Left cardiac atrium (tissue), 4 donors: Measurements from ENCODE around the gene TMEM187. TPM values are rescaled to one million over a fixed set of nuclear protein-coding genes. Genes with fewer than 3 reads are reported as not detected.
A peak's percentile ranks its signal among the peaks of the same experiment; 100 is the strongest.

Source experiments
- ATAC-seq, 2 donors: fragments of 200-7000 bp; cut with Tn5 transposase; one replicate each; pipeline ENCODE4 v1.9.1; 2020; ENCODE audit warnings: mild to moderate bottlenecking in 2 of 2, moderate library complexity in 2 of 2
- DNase-seq: peaks from one replicate; pipeline ENCODE4 v3.0.0-alpha.2; 2020
- intact Hi-C, 2 donors: fragments of 100-400 bp; cut with DNase I; formaldehyde crosslinking; loops; one replicate each; pipeline versions ENCODE4 v1.14.1 to v1.15.1; 2022 to 2023
- total RNA-seq, 2 donors: library from RNA; stranded (reverse); fragmentation: NEBNext Ultra II Directional; extraction: Animal tissue kit (Norgen Biotek cat#: 25700); gene quantifications; one replicate each; pipeline ENCODE4 v1.2.1, GENCODE V29; 2021
- donor health status: DM: no; HTN: yes; CAD: no.
- donor health status: DM: no; HTN: yes; CAD: no; lungs with severe emphysema.
- donor health status: DM: yes; HTN: yes; CAD: no.
- donor health status: Dilated cardiomyopathy.

The TMEM187 gene
- total RNA-seq, 2 donors from 2014 or later, result 7.7 to 9.2 TPM

DNA sequence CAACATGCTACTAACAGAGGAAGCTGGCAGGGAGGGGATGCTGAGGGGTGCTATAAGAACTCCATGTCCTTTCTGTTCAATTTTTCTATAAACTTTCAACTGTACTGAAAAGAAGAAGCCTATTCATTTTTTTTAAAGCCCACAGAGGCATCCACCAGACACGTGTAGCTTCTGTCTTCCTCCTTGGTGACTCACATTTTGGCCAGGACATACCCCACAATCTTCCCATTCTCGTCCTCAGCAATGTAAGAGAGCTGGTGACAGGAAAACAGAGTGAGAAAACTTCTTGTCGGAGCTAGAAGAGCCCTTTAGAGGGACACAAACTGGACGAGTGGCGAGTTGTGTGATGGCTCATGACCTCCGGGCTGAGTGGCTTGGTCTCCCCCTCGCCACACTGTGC lies 38.8 kb upstream of the TMEM187 start:
- DNase-seq (no peak), ATAC-seq (no peak)
- intact Hi-C loops, result no loop called here

DNA sequence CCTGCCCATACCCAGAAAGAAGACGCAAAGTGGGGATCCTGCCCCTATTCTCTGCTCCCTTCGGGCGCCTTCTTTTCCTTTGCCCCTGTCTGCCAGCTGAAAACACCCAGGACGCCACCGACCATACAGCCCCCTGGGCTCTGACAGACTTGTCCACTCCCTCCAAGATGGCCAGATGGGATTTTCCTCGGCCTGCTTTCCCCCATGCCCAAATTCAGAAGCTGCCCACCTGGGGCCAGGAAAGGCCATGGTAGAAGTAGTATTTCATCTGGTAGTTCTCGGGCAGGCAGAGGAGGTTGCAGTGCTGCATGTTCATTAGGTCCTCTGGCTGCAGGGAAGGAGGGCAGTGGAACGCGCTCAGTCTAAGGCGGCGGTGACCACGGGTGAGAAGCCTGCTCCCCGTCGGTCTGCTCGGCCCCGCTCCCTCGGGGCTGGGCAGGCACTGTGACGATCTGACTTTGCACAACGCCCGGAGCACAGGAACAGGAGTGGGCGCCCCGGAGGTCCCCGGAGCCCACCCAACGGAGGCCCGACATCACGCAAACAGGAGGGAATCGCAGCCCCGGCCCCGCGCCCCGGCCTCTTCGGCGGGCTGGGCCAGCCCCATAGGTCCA lies 38.3 kb upstream of the TMEM187 start:
- peak; percentile 10 to 34 for ATAC-seq
- DNase-seq, result no peak
- intact Hi-C loops, result no loop called here

DNA sequence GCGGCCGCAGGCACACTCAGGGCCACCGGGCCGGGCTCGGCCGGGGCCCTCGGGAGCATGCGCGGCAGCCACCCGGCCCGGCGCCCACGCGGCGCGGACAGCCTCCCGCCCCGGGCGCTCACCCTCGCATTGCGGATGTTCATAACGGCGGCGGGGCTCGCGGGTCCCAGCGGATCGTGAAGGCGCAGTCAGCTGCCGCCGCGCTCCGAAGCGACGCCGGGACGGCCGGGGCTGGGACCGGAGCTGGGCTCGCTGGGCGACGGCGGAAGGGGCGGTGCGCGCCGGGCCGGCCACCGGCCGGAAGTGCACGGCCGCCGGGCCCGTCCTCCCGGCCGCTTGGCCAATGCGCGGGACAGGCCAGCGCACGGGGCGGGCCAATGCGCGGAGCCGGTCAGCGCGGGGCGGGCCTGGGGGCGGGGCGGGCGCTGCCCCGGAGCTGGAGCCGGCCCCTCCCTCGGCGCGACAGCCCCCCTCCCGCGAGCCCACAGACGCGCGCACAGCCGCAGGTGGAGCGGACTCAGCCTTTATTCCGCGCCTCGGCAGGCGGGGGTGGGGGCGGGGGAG lies 37.7 kb upstream of the TMEM187 start, which contains the start of gene NAA10:
NAA10 (minus strand) TSS at position 276 of the 564 bp plus-strand sequence; CDS start at position 143, 133 bp downstream.
- intact Hi-C loops, result no loop called here
- ATAC-seq, result peak; percentile 97 to 99
- peak; percentile 81 for DNase-seq

DNA sequence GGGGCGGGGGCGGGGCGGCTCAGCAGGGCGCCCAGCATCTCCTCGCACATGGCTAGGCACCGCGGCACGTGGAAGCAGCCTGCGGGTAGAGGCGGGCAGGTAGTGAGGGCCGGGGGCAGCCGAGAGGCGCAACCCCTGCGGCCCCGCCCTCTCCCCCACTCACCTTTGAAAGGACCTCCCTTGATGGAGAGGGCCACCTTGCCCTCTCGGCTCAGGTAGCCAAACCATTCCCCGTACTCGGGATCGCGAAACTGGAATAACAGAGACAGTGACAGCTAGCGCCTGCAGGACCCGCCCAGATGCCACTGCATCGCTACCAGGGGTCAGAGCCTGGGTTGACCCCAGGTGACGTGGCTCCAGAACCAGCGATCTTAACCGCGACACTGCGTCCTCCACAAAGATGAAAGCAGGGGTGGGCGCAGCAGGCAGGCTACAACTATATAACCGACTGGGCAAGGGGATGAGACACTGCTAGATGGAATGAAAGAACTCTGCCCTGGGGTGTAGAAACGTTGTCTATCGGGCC lies 37.2 kb upstream of the TMEM187 start:
- no peak for DNase-seq
- no peak for ATAC-seq
- intact Hi-C loops, result no loop called here

DNA sequence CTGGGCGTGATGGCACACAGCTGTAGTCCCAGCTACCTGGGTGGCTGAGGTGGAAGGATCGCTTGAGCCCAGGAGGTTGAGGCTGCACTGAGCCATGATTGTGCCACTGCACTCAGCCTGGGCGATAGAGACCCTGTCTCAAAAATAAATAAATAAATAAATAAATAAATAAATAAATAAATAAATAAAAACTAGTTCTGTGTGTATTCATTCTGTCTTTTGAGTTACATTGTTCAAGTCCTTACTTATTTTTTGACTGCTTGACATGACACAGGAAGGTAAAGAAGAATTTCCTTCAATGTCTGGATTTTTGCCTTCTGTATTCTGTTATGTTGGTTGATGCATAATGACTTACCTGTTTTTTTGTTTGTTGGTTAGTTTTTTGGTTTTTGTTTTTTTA lies 35.5 kb upstream of the TMEM187 start:
- ATAC-seq (no peak), DNase-seq (no peak)
- intact Hi-C loops, result no loop called here

DNA sequence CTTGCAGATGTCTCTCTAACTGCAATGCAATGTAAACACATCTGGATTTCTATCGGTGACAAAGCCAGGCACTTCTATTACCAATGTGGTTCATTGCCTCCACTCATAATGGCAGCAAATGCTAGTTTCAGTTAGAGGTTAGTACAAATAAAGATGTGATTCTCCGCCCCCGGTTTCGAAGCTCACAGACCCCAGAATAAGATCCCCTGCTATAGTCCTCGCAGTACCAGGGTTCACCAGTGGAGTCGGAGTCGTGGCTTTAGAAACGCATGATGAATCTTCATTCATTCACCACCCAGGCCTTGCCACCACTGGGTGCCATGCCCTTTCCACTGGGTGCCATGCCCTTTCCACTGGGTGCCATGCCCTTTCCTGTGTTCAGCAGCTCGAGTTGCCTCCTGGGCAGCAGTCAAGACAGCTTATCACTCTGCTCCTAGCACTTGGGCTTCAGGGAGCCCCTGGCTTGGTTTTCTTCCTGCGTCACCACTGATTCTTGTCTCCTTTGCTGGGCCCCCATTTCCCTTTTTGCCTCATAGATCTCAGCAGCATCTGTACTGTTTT lies 34.2 kb upstream of the TMEM187 start:
- DNase-seq, result no peak
- intact Hi-C loops, result no loop called here
- no peak for ATAC-seq

DNA sequence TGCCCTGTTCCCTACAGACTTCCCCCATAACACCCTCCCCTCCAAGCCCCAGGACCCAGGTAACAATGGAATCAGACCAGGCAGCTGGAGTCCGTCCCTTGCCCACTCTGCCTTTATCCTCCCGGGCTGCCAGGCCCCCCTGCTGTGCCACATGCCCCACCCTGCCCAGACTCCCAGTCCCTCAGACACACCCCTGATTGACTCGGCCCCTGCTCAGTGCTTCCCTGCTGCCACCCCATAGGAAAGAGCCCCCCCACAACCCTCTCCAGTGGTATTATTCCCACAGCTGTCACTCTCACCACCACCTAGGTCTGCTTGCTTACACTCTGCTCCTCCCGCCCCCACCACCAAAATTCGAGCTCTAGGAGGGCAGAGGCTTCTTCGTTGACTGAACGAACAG lies 33.0 kb upstream of the TMEM187 start:
- DNase-seq, result no peak
- intact Hi-C loops, result no loop called here
- ATAC-seq, result no peak

DNA sequence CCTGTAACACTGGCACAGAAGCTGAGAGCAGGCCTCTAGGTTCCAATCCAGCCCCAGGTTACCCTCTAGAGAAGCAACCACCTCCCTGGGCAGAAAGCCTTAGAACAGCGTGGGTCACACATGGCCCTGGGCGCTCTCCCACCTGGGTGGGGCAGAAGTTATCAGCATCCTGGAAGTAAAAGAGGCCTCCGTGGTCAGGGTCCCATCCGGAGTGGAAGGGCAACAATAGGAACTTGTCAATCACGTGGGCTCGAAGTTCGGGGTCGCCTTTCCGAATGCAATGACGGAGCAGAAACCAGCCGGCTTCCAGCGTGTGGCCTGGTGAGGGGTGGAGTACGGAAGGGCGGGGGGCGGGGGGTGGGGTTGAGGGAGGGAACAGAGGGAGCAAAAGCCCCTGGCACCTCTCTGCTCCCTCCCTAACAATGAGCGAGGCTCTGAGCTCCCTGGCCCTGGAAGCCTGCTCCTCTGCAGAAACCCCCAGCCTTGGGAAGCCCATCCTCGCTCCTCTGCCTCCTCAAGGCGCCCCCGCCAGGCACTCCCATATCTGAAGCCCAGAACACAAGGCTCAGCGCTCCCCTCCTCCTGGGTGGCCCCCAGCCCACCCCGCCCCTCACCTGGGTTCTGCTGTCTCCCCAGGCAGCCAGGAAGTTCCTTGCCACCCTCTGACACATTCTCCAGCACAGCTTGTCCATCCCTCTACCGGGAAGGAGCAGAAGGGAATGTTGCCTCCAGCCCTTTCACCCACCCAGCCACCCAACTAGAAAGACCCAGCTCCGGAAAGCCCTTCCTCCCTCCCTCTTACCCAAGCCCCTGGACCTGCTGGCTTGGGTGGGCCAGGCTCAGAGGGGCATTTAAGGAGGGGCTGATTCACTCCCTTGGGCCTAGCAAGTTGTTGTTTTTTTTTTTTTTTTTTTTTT lies 31.0 kb upstream of the TMEM187 start:
- ATAC-seq (no peak), DNase-seq (no peak)
- intact Hi-C loops, result no loop called here

DNA sequence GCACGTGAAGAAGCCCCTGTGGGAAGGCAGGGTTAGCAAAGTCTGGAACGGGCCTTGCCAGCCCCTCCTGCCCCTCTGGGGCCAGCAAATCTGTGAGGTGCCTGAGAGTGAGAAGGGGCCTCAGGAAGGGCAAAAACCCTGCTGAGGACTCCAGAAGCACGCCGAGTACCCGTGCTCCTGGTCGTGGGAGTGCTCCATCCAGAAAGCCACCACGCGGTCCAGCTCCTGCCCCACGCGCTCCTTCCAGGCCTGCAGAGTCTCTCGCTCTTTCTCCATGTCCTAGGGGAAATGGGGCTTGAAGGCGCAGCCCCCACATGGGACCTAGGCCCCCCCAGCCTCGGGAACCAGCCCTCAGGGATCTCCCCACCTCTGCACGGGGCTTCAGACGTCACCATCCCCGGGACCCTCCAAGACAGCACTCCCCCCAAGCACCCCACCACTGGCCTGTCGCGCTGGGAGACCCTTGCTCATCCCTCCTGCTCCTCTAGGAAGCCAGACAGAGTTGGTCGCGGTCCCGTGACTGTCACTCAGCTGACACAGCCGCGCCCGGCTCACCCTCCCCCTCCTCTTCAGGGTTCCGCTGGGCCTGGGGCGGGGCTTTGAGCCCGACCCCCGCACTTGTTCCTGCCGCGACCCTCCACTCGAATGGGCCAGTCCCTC lies 28.3 kb upstream of the TMEM187 start, which contains the start of gene RENBP:
RENBP (minus strand) TSS at position 504 of the 660 bp plus-strand sequence; CDS start at position 471, 33 bp downstream.
- intact Hi-C loops, result no loop called here
- DNase-seq, result peak; percentile 74
- peak; percentile 50 to 68 for ATAC-seq

DNA sequence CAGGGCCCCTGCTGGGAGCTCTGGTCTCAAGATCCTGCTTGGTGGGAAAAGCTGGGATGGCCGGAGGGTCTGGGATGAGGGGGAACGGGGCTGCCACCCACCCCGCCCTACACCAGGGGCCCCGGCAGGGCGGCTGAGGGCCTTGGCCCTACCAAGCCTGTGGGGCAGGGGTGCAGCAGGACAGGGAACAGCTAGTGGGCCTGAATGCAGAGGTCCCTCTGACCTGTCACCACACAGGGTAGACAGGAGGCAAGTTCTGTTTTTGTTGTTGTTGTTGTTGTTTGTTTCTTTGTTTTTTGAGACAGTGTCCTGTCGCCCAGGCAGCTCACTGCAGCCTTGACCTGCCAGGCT lies 27.8 kb upstream of the TMEM187 start:
- intact Hi-C loops, result no loop called here
- peak in 1 of 2 donors; percentile 6 for ATAC-seq
- DNase-seq, result no peak

DNA sequence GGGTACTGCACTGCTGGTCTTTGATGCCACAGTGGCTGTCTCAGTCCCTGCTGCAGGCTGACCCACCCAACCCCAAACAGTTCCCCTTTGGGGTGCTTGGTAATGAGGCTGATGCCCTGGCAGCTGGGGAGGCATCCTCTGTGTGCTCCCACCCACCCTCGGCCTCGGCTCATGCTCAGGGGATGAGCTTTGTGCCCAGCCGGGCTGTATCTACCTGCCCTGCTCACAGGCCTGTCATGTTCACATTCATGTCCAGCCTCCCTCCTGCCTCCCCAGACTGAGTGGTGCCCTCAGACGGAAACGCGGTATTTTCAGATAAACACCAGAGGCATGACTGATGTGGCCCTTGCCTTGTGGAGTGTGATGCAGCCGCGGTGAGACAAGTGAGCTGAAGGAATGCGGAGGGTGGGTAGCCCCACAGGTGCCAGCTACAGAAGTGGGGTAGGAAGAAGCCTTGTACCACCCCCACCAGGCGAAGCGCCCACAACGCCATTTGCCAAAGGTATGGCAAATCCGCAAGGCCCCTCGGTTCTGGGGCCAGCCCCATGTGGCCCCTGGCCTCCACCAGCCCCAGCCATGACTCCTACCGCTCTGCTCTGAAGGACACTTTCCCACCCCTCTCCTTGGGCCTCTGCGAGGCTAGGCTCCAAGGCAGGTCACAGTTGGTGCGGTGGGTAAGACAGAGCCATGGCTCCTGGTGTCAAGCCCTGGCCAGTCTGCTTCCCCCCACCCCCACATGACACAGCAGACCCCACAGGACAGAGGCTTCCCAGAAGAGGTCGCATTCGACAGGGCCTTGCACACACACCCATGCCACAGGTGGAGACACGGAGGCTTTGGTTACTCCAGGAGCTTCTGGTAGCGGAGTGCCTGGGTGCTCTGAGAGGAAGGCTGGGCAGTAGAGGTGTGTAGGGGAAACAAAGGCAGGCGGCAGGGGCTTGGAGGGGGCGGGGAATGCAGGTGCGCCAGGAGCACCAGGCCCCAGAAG lies 26.3 kb upstream of the TMEM187 start:
- no peak for ATAC-seq
- intact Hi-C loops, result no loop called here

DNA sequence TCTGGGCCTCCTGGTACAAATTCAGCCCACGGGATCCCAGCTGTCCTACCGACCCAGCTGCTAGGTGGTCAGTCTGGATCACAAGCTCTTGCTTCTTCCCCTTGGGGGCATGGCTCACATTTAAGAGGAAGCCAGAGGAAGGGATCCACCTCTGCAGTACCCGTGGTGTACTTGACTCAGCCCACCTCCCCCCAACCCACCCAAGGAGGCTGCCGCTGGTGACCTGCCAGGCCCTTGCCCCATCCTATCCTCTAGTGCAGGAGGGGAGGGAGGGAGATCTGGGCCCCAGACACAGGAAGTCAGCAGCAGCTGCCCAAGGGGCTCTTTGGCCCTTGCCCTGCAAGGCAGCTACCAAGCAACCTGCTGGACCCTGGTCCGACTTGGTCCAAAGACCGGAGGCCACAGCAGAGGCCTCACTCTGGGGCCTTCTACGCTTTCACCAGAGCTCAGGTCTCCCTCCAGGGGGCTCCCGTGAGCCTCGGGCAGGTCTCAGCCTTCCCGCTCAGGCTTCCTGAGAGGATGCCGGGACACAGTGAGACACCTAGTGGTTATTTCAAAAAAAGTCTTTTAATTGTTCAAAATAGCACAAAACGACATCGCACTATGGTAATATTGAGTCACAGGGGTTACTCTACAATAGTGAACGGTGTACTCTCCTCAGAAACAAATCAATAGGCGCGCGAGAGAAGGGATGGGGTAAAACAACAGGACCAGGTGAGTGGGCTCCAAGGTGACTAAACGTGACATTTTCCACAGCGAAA lies 25.4 kb upstream of the TMEM187 start:
- DNase-seq (peak; percentile 77), ATAC-seq (peak; percentile 59 to 75)
- intact Hi-C loops, result no loop called here

More for the DNA sequence above, 26.3 kb upstream of the TMEM187 start:
- DNase-seq, result no peak

DNA sequence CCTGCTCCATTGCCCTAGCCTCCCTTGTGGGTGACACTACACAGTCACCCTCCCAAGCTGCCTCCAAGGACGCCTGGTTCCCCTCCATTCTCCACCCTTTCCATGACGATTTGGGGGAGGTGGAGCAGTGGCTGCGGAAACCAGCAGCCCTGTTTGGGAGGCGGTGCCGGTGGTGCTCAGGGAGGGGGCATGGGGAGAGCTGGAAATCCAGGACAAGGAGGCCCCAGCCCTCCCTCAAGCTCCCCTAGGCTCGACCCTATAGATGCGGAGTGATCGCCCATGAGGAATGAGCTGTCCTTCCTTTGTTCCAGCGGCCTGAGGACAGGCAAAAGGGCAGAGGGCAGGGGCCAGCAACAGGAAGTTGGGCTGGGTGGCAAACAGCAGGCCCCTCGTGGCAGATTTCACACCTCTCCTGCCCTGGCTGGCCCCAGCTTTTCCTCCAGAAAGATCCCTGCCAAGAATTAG lies 24.5 kb upstream of the TMEM187 start:
- DNase-seq (no peak), ATAC-seq (peak in 1 of 2 donors; percentile 4)
- intact Hi-C loops, result no loop called here

DNA sequence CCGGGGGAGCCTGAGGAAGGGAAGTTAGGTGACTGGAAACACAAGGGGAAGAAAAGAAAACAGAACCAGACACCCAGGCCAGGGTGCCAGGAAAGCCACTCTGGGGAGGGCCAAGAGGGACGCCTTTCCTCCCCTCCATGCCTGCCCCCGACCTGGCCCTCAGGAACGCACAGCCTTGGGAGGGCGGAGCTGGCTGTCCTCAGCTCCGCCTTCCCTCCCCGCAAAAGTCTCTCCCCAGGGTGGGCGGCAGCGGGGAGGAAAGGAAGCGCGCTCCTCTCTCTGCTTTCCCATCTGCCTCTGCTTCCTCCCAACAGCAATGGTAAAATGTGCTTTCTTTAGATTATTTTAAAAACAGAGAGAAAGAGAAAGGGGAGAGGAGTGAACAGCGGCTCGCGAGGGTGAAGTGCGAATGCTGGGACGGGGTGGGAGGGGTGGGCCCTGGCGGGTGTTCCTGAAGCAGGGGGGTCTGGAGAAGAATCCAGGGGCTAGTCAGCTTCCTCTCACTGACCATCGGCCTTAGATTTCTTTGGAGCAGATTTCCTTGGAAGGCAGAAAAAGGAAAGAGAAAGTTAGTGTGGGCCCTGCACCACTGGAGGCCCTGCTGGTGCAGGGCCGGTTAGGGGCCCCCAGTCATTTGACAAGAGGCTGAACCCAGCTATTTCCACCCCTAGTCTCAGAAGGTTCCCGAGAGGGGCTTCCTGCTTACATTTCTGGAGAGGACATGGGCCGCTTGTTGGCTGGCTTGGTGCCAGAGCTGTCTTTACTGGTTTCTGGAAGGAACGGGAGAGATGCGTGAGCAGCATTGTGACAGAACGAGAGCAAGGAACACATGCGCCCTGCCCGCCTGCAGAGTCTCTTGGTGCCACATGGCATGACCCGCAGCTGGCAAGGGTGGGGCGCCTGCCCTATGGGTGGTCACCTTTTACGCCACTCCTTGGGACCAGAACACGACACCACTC lies 23.4 kb upstream of the TMEM187 start:
- ATAC-seq (no peak), DNase-seq (no peak)
- intact Hi-C loops, result no loop called here

DNA sequence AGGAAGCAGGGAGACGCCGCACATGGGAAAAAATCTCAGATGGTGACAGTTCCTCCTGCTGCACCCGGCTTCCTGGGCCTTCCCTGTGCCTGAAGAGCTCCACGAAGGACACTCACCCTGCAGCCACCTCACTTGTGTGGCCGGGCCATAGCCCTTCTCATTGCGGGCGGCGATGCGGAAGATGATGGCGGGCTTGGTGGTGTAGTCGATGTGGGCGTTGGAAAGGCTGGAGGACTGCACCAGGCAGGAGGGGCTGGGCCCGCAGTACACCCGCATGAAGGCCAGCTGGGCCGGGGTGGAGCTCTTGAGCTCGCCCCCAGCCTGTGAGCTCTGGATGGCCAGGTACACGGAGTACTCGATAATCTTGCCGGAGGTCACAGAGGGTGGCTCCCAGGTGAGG lies 22.4 kb upstream of the TMEM187 start:
- no peak for DNase-seq
- intact Hi-C loops, result loop anchor here in 1 of 2 donors (5.0 to 10.0 kb wide), 2 partner anchors 188 to 995 kb away; partner anchors contain the start of gene PLXNB3
- ATAC-seq, result no peak
